DMS53 treated with DMSO at 0.1 percent for 48 hours (cell line): ENCODE data around the gene PPP6R2.

Source experiments
- DNase-seq: peaks from one replicate; lab custom pipeline; 2025; ENCODE audit not compliant: unreplicated experiment; lab: John Stamatoyannopoulos, UW

The PPP6R2 gene

DNA sequence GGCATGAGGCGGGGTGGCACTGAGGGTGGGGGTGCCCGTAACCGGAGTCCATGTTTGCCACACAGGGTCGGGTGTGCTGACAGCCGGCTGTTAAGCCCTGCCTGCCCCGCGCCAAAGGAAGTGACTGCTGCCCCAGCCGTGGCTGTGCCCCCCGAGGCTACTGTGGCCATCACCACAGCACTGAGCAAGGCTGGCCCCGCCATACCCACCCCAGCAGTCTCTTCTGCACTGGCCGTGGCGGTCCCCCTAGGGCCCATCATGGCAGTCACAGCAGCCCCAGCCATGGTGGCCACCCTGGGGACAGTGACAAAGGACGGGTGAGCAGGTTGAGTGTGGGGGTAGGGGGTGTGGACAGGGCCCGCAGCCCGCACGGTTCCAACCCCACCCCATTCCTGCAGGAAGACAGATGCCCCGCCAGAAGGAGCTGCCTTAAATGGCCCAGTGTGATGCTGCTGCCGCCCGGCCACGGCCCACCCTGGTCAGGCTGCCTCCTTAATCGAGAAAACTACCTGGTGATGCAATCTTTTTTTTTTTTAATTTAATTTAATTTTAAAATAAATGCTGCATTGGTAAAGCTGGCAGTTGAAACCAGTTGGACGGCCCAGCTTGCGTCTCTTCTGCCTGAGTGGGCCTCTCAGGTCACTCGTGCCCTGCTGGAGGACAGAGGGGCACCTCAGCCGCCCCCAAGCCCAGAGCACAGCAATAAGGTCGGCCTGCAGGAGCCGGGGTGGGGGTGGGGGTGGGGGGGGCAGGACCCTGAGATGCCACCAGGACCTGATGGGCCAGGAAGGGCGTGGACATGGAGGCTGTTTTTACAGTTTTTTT is 100.9 kb downstream of the PPP6R2 start:
- DNase-seq: no peak

DNA sequence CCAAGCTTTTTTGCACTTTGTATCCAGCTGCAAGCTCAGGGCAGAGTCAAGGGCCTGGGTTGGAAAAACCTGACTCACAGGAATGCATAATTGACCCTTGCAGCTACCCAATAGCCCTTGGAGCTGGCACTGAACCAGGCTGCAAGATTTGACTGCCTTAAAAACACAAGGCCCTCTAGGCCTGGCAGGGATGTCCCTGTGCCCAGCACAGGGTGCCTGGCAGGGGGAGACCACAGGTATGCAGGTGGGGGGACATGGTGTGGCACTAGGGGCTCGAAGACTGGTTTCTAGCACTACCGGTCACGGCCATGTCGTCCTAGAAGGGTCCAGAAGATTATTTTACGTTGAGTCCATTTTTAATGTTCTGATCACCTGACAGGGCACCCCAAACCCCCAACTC is 101.5 kb downstream of the PPP6R2 start:
- DNase-seq: no peak

DNA sequence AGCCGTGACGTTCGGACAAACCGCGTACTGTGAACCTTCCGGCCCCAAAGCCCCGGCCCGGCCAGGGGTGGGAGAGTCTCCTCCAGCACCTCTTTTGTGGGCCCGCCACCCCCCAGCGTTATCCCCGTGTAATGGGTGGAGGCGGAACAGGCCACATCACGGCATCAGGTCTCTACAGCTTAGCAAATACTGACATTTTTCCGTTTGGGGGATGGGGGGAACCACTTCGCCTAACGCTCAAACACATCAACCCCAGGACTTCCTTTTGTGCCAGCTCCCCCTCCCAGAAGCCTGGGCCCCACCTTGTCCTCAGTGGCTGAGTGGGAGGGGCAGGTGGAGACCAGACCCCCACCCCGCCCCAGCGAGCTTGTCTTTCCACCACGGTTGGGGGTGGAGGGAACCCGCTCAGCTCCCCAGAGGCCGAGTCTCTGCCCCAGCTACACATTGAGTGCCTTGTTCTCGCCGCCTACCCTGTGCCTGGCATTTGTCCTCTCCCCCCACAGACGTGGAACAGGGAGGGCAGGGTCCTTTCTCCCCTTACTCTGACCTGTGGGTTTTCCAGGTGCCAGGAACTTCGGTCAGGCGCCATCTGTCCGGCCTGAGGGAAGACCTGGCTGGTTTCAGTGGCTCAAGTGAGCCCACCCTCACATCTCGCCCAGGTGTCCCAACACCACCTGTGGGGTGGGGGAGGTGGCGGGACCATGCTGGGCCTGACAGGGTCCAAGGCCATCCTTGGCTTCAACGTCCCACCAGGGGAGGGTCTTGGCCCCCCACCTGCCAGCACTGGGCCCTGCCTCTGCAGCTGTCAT is 102.1 kb downstream of the PPP6R2 start:
- no peak for DNase-seq

DNA sequence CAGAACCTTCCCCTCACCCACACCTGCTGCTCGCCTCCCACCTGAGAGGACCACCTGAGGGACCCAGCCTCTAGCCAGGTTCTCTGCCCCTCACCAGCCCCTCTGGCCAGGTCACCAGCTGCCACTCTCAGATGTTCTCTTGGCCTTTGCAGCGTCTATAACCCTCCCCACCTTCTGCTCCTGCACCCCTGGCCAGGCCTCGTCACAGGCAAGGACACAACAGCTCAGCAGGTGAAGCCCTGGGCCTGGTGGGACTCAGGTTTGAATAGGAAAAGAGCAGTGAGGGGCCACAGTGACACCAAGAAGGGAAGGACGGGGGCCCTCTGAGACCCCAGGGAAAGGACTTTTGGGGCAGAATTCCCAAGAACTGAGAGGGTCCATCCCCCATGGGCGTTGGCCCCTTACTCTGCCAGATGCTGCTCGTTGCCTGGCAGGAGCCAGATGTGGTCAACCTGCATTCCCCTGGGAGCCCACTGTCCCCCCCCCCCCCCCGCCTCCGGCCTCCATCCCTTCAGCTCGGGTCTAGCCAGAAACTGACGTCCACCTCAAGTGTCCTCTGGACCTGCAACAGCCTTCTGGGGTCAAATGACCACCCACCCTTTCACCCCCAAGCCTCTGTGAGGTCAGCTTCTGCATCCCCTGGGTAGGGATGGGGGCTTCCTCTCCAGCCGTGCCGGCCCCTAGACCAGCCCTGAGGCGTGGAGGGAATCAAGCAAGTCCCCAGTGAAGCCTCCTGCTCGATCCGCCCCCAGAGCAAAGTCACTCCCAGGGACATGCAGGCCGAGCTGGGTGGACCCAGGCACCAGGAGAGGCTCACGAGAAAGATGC is 103.0 kb downstream of the PPP6R2 start:
- no peak for DNase-seq

DNA sequence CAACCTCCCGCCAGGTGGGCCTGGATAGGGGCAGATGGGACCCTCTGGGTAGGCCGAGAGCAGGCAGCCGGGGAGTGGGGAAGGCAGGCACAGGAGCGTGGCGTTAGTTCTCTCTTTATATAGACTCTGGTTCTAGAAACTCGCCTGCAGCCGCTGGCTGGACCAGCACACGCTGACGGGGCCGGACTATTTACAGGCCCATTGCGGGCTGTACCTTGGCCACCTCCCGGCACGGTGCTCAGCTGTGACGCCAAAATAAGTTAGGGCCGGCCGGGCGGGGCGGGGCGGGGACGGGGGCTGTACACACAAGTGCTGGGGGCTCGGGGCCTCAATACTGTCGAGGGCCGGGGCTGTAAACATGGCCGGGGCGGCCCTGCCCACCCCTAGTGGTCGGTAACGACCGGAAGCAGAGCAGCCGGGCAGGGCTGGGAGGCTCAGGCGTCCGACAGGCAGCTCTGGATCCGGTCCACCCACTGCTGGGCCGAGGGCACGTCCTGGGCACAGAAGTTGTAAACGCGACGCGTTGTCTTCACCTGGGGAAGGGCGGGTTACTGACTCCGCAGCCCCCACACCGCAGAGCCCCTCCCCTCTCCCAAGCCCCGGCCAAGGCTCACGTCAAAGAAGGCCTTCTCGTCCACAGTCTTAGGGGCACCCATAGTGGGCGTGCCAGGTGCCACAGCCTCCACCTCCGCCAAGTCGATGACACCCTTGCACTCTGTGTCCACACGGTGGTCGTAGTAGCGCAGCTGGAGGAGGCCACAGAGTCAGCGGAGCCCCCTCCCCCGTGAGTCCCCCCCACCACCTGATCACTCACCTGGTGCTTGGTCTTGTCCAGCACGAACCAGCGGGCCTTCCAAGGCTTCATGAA is 103.8 kb downstream of the PPP6R2 start:
- no peak for DNase-seq

DNA sequence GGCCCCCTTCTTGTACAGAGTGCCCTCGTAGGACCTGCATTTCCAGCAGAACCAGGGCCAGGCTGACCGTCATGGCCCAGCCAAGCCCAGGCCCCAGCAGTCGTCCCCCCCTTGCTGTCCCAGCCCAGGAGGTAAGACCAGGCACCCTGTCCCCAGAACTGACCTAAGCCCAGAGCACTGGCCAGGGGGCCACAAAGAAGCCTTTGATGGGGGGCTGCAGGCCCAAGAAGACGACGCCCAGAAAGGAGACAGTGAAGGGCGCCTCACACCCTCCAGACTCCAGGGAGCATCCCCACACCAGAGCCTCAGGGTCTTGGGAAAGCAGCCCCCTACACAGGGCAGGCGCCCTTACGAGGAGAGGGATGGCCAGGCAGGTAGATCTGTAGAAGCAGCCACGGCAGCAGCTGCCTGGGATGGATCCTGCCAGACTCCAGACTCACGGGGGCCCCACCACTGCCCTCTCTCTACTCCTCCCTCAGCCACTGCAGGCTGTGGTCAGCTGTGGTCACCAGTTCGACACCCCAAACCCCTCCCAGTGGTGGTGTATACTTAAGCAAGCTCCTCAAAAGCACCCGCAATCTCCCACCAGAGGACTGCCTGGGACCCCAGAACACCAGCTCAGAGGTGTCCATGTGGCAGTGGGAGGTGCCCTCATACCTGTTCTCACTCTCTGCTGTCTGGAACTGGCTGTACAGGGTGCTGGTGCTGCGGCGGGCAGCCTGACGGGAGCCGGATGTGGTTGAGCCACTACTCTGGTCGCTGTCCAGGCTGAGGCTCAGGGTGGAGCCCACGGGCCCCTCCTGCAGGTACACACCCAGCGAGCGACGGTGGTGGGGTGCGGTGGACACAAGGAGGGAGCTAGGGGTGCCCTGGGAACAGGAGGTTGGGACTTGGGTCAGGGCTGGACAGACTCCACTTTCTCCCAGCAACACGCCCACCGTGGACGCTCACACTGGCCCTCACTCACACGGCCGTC is 104.7 kb downstream of the PPP6R2 start:
- DNase-seq: no peak

DNA sequence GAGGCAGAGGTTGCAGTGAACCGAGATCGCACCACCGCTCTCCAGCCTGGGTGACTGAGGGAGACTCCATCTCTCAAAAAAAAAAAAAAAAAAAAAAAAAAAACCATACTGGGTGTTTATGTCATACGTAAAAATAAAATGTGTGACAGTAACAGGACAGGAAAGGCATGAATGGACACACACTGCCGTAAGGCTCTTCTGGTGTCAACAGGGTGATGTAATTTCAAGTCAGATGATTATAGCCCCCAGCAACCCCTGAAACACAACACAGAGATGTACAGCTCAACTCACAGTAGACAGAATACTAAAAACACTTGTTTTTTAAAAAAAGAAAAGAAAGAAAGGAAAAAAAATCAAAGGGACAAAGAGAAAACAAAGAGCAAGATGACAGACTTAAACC is 109.5 kb downstream of the PPP6R2 start:
- no peak for DNase-seq

DNA sequence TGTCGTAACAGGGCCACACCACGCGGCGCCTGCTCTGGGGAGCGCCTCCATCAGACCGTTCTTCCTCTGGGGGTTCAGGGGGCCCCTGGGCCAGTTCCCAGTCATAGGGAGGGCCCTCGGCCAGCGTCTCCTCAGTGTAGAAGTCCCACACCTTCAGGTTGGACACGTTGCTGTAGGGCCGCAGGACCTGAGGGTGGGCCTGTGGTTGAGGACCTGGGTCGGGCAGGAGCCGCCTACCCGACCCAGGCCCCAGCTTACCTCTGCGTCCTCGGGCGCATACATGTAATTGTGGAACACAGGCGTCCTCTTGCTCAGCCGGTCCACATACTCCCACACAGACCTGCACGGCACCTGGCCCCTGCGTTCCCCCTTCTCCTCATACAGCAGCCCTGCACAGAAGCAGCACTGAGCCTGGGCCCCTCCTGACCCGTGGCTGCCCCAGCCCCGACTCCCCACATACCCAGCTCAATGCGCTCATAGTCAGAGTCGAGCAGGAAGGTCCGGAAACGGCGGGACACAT is 111.5 kb downstream of the PPP6R2 start:
- DNase-seq: no peak

DNA sequence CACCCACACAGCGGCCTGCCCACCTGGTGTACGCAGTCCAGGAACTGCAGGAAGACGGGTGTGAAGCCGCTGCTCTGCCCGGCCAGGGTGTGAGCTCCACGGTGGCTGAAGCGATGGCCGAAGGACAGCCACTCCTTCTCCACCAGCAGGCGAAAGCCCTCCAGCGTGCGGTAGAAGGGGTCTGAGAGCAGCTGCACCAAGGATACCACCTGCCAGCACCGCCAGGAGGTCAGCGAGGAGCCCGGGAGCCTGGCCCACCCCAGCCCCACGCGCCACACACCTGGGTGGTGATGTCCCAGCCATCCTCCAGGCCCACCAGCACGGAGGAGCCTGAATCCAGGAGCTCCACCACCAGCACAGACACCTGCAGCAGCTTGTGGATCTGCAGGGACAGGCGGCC is 112.1 kb downstream of the PPP6R2 start:
- DNase-seq: no peak

DNA sequence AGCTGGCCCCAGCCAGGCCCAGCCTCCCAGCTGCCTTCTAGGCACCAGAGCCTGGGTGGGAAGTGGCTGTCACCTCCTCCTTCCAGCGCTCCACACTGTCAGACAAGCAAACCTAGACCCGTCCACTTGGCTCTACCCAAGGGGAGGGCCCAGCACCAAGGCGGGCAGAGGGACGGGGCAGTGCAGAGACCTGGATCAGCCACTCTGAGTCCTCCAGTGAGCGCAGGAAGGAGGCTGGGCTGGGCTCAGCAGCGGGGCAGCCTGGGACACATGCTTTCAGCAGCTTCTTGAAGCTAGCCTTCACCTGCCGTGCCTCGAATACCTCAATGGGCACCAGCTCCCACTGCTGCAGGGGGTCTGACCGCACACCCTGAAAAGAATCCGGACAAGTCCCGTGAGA is 112.9 kb downstream of the PPP6R2 start:
- no peak for DNase-seq

DNA sequence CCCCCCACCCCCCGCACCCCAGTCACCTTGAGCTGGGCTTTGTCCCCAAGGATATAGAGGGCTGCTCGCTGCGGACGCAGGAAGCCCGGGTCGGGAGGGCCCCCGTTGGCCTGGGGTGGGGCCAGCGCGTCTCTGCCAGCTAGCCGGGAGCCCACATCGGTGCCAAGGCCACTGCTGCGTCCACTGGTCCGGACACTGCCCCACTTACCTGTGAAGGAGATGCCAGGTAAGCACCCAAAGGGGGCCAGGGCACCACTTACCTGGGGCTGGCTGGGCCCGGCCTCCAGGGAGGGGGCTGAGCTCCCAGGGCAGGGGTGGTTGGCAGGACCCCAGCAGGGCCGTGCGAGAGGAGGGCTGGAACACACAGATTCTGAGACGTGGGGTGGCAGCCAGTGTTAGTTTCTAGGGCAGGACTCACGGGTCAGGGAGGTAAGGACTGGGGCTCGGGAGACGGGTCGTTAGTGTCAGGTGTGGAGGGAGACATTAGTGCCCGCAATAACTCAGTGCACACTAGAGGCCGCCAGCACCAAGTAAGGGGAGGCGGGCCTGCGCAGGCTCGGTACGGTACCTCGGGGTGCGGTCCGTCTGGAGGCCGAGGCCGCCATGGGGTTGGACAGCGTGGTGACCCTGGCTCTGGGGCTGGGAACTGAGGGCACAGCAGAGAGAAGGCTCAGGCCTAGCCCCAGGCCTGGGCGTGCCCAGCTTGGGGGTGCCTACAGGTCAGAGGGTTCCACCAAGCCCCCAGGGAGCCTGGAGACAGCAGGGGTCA is 113.5 kb downstream of the PPP6R2 start:
- DNase-seq: no peak

DNA sequence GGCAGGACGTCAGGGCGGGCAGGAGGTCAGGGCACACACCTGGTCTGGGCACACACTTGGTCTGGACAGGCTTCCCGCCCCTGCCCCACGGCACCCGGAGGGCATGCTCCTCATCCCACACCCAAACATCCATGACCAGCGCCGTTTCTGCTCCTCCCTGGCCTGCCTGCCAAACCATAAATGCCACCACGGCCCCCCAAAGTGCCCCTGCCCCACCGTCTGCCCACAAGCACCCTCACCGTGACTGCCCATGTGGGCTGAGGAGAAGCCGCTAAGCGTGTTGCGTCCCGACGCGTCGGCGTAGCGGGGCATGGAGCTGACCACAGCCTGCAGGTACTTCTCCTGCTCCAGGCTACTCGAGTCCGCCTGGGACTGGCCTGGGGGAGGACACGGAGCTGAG is 115.9 kb downstream of the PPP6R2 start:
- no peak for DNase-seq

DNA sequence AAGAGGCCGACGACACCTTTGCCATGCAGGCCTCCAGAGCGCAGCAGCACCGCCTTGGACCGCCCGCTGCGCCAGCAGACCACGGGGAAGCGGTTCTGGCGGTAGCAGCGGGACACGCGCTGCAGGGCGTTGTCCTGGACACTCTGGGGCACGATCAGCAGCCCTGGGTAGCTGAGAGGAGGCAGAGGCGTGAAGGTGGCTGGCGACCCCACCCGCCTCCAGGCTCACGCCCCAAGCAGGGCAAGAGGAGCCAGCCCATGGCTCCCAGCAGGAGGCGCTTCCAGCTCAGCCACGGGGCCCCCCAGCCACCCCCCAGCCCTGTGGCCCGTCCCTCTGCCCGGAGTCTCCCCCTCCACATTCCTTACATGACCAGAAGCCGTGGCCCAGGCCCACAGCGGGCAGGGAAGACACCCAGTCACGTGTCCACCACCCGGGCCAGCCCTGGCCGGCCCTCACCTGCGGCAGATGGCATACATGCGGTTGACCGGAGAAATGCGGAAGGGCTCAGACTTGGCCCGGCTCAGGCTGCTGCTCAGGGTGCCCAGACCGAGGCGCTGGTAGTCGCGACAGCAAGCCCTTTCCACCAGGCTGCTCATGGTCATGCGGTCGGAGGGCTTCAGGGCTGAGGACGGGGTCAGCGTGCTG is 116.5 kb downstream of the PPP6R2 start:
- DNase-seq: no peak

DNA sequence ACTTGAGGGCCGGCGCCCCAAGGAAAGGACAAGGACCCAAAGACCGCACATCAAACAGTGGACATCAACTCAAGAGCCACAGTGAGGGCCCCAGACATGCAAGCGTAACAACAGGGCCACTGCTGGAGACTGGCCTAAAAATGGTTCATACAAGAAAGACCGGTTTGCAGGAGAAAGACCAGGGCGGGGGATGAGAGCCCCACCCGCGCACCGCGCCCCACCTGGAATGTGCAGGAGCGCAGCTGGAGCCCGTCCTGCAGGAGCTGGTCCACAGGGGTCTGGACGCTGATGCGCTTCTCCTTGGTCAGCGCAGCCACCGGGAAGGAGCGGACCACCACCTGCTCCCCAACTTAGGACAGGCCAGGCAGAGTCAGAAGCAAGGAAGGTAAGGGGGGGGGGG is 117.8 kb downstream of the PPP6R2 start:
- no peak for DNase-seq

DNA sequence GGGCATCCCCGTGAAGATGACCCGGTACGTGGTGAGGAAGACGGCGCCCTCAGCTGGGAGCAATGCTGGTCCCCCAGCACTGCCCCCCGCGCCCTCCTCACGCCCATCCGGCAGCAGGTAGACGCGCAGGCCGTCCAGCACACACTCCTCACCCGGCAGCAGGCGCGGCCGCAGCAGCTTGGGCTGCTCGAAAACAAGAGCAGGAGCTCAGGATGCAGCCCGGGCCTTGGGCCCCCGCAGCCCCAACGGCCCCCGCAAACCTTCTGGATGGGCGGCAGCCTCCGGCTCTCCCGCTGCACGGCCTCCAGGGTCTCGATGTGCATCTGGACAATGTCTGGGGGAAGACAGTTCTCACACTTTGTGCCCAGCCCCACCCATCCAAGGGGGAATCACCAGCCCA is 118.4 kb downstream of the PPP6R2 start:
- no peak for DNase-seq

DNA sequence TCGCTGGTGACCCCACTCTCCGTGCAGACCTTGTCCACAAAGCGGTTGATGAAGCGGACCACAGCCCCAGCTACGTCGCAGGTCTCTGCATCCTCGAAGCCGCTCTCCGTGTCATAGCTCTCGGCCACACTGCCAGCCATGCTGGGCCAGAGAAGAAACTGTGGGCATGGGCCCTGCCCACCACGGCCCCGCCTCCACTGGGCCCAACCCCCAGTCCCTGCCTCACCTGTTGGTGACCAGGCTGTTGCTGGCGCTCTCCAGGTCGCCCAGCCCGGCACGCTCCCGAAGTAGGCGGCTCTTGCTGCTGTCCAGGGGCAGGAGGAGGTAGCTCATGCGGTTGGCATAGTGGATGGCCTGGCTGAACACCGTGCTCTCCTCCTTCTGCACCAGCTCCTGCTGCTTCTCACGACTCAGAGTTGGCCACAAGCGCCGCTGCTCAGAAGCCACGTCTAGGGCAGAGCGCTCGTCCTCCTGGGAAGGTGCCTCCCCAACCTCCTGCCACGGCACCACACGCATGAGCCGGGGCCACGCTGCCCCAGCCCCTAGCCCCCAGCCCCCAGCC is 118.9 kb downstream of the PPP6R2 start:
- DNase-seq: no peak

DNA sequence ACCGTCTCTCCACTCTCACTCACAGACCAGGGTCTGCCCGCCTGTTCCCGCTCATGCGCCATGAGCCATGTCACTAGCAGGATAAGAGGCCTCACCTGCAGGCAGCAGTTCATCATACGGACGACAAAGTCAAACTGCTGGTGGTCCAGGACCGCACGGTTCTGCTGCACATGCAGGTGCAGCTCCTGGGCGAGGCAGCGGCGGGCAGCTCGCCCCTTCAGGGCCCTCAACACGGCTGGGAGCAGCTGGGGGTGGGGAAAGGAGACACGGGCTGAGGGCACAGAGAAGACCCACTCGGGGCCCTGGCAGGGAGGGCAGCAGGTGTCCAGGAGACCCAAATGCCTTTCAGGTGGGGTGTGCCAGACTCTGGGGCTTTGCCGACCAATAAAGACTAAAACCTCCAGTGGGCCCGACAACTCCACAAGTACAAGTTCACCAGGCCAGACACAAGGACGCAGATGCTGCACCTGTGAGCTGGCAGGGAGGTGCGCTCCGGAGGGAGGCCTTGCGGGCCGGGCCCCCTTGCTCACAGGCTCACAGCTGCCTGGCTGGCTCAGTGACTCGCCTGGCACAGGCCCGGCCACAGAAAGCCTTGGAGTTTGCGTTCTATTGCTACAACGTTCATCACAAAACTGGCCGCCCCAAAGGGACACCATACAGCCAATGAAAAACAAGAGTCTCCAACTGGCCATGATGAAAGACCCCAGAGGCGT is 120.2 kb downstream of the PPP6R2 start:
- no peak for DNase-seq
